SW480 (cell line): ENCODE measurements around the gene KYNU.
"Not testable (repeated sequence)": the region's sequence is repeated elsewhere in the genome, so short reads cannot be mapped to it uniquely, and the experiment has no call there.

Experiments
- DNase-seq: peaks from one replicate; pipeline ENCODE4 v3.0.0-alpha.2; 2016; ENCODE audit warnings: low spot score

The KYNU gene

DNA sequence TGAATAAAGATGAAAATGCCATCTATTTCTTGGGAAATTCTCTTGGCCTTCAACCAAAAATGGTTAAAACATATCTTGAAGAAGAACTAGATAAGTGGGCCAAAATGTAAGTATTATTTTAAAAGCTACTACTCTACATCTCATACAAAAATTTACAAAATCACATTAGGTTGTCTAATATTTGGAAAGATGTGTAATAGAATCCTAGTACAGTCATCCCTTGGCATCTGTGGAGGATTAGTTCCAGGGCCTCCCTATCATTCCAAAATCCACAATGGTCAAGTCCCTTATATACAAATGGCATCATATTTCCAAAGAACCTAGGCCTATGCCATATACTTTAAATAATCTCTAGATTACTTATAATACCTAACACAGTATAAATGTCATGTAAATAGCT lies 41.2 kb downstream of the KYNU start:
- no peak for DNase-seq

DNA sequence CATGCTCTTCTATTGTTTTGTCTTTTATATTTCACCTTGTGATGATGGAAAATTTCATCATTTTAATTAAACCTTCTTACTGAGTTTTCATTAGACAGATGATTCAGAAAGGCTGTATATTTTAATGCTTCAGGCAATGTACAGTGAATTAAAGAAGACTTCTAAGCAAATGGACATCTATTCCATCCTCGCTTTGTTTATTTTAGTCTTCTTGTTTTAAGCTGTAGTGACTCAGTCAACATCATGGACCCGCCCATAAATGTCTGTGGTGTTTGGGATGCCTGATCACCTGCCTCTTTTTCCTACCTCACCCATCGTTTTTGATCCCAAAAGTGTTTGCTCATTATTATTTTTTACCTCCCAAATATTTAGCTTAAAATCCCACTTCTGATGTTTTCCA lies 43.1 kb downstream of the KYNU start:
- DNase-seq, result no peak

DNA sequence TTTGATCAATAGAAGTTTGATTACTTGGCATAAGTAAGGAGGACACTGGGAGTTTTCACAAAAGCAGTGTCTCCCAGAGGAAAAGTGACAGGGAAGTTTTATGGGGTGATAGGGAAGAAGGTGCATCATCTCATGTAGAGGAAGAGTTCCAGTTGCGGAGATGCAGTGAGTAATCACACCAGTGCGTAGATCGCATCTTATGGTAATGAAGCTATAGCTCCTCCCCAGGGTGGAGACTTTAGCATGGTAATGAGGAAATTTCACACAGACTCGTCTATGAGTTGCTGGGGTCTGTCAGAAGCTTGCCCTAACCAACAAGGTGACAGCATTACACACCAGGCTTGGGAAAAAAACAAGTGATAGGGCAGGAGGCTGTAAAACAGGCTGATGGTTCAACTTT lies 49.0 kb downstream of the KYNU start:
- DNase-seq, result no peak

DNA sequence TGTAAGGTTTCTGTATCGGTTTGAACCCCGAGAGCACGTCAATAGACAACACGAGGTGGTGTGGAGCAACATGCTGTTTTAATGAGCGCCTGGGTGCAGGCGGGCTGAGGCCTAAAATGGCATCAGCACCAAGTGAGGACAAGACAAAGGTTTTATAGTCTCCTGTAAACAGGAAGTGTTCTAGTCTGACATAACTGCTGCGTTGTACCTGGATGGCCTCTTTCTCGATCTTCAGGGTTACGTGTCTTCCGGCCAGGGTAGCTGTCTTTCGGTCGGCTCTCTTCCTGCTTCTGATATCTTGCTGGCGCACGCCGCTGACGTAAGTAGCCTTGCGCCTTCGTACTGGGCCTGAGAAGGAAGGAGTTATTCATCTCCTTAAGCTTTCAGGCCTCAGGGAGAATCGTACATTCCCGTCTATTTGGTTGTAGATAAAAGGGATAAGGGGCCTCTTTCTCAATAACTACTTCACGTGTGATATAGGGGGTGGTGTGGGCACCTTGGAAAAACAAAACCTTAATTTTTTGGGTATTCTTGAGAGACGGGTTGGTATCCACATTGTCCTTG lies 53.5 kb downstream of the KYNU start:
- no peak for DNase-seq

- no peak for DNase-seq
Measured at GRCh38 chr2:142933916-142934315, 56.5 kb downstream of the KYNU start.

- no peak for DNase-seq
Measured at GRCh38 chr2:142935563-142936089, 58.2 kb downstream of the KYNU start.

DNA sequence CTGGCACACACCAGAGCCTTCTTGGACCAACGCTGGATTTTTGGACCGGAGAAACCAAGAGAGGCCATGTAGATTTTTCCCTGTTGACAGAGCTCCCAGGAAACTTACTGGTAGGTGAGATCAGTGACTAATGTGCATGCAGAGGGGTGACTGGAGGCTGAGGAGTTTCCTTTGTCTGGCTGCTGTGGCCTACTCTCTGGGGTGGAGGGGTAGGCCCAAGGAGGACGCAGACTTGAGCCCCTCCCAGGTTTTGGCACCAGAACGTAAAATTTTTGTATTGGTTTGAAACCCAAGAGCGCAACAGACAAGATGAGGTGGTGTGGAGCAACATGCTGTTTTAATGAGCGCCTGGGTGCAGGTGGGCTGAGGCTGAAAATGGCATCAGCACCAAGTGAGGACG lies 59.2 kb downstream of the KYNU start:
- no peak for DNase-seq

- no peak for DNase-seq
Measured at GRCh38 chr2:142937347-142937746, 59.9 kb downstream of the KYNU start.

- DNase-seq, result no peak
Measured at GRCh38 chr2:142938240-142938639, 60.8 kb downstream of the KYNU start.

- DNase-seq, result no peak
Measured at GRCh38 chr2:142940606-142941223, 63.3 kb downstream of the KYNU start.

DNA sequence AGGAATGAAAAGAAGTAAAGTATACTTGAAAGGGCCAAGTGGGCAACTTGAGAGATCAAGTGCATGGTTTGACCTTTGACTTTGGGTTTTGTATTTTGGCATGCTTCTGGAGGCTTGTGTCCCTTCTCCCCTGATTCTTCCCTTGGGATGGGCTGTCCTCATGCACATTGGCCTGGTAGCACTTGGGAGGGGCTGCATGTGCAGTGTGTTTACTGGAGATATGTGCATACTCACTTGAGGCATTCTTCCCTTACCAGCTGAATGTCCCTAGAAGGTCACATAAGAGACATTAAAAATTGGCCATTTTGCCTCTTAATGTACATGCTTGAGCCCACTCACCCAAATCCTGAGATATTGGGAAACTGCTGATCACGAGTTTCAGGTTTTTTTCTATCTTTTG lies 65.2 kb downstream of the KYNU start:
- DNase-seq, result no peak

DNA sequence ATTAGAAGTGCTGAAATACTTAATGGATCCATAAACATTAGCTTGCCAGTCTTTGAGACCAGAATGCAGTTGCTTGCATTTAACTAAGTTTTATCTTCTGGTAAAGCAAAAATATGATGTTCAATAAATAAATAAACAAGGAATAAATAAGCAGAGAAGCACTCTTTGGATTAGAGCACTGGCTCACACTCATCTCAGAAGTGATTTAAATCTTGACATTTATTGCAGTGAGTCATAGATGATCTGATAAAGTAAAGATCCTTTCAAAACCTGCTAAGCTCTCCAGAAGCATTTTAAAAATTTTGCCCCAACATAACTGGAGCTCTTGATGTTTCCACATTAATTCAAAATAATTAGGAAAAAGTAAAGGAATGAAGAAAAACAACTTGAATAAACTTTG lies 66.8 kb downstream of the KYNU start:
- no peak for DNase-seq

GRCh38 chr2:142944721-142945120 lies 67.3 kb downstream of the KYNU start:
- no peak for DNase-seq

GRCh38 chr2:142946941-142947340 lies 69.5 kb downstream of the KYNU start:
- no peak for DNase-seq

GRCh38 chr2:142948723-142949122 lies 71.3 kb downstream of the KYNU start:
- DNase-seq, result not testable (repeated sequence)

- DNase-seq, result not testable (repeated sequence)
Measured at GRCh38 chr2:142950323-142950722, 72.9 kb downstream of the KYNU start.

- no peak for DNase-seq
Measured at GRCh38 chr2:142951190-142952007, 73.9 kb downstream of the KYNU start.

DNA sequence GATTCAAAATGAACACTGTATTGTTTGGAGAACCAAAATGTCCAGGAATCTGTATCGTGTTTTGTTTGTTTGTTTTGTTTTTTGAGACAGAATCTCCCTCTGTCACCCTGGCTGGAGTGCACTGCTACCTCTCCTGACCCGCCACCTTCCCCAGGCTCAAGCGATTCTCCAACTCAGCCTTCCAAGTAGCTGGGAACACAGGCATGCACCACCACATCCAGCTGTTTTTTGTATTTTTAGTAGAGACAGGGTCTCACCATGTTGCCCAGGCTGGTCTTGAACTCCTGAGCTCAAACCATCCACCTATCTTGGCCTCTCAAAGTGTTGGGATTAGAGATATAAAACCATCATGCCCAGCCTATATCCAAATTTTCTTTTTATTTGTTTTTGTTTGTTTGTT lies 74.6 kb downstream of the KYNU start:
- no peak for DNase-seq

GRCh38 chr2:142952793-142953494 lies 75.5 kb downstream of the KYNU start:
- no peak for DNase-seq

DNA sequence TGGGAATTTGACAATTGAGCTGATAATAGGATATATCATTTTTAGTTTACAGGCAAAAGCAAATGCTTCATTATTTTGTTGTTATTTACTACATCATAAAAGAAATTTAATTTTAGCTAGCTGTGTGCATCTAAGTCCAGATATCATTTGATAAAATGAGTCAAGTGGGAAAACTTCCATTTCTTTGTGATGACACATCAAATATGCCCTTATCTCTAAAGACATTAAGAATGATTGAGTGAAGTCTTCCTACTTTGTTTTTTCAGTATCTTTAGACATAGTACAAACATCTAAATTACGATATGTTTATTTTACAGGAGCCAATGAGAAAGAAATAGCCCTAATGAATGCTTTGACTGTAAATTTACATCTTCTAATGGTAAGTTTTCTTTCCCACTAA lies 77.0 kb downstream of the KYNU start:
- no peak for DNase-seq

GRCh38 chr2:142957144-142957543 lies 79.7 kb downstream of the KYNU start:
- no peak for DNase-seq

- DNase-seq, result no peak
Measured at GRCh38 chr2:142961202-142961601, 83.7 kb downstream of the KYNU start.

DNA sequence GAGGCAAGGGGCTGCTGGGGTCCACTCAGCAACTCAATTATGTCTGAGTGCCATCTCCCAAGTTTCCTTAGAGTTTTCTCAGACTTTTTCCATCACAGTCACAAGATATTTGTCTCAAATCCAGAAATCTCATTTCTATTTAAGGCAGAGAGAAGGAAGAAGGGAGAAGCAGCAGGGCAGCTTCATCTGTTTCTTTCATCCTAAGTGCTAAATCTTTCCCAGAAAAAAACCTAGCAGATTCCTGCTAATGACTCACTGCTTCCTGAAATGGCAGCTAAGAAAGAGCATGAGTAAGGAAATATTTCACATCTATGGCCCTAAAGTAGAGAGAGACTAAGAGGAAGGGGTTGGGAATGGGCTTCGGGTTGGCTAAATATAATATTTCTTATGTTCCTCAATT lies 88.0 kb downstream of the KYNU start:
- DNase-seq, result no peak
